RPMI8226 (cell line): Measurements from ENCODE around the gene TAF11L13.
"Not testable (repeated sequence)": the region's sequence is repeated elsewhere in the genome, so short reads cannot be mapped to it uniquely, and the experiment has no call there.

Experiments
- DNase-seq: peaks from one replicate; pipeline ENCODE4 v3.0.0-alpha.2; 2015

TAF11L13 gene

DNA sequence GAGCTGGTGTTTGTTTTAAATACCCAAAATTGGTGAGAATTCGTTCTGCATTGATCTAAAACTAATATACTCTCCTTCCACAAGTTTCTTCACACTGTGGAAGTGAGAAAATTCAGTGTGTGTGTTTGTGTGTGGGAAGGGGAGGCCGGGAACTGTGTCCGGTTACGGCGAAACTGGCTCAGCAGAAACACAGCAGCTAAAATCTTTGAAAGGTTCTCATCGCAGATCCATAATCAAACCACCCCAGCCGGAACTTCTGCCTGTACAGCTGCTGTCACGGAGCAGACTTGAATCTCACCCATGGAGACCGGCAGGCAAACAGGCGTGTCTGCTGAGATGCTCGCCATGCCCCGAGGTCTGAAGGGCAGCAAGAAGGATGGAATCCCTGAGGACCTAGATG lies at the start of gene TAF11L13:
Gene TAF11L13 (plus strand): TSS at position 301 of the 400 bp plus-strand sequence.
- not testable (repeated sequence) for DNase-seq

DNA sequence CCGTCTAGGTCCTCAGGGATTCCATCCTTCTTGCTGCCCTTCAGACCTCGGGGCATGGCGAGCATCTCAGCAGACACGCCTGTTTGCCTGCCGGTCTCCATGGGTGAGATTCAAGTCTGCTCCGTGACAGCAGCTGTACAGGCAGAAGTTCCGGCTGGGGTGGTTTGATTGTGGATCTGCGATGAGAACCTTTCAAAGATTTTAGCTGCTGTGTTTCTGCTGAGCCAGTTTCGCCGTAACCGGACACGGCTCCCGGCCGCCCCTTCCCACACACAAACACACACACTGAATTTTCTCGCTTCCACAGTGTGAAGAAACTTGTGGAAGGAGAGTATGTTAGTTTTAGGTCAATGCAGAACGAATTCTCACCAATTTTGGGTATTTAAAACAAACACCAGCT lies 46.2 kb upstream of the TAF11L13 start, which contains the start of gene TAF11L7:
Gene TAF11L7 (minus strand): TSS at position 101 of the 400 bp plus-strand sequence.
- not testable (repeated sequence) for DNase-seq

DNA sequence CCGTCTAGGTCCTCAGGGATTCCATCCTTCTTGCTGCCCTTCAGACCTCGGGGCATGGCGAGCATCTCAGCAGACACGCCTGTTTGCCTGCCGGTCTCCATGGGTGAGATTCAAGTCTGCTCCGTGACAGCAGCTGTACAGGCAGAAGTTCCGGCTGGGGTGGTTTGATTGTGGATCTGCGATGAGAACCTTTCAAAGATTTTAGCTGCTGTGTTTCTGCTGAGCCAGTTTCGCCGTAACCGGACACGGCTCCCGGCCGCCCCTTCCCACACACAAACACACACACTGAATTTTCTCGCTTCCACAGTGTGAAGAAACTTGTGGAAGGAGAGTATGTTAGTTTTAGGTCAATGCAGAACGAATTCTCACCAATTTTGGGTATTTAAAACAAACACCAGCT lies 41.0 kb upstream of the TAF11L13 start, which contains the start of gene TAF11L8:
Gene TAF11L8 (minus strand): TSS at position 101 of the 400 bp plus-strand sequence.
- DNase-seq = not testable (repeated sequence)

DNA sequence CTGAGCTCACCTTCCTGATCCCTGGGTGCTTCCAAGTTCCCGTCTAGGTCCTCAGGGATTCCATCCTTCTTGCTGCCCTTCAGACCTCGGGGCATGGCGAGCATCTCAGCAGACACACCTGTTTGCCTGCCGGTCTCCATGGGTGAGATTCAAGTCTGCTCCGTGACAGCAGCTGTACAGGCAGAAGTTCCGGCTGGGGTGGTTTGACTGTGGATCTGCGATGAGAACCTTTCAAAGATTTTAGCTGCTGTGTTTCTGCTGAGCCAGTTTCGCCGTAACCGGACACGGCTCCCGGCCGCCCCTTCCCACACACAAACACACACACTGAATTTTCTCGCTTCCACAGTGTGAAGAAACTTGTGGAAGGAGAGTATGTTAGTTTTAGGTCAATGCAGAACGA lies 37.6 kb upstream of the TAF11L13 start, which contains the start of gene TAF11L9:
Gene TAF11L9 (minus strand): TSS at position 140 of the 400 bp plus-strand sequence.
- not testable (repeated sequence) for DNase-seq

DNA sequence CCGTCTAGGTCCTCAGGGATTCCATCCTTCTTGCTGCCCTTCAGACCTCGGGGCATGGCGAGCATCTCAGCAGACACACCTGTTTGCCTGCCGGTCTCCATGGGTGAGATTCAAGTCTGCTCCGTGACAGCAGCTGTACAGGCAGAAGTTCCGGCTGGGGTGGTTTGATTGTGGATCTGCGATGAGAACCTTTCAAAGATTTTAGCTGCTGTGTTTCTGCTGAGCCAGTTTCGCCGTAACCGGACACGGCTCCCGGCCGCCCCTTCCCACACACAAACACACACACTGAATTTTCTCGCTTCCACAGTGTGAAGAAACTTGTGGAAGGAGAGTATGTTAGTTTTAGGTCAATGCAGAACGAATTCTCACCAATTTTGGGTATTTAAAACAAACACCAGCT lies 34.2 kb upstream of the TAF11L13 start, which contains the start of gene TAF11L10:
Gene TAF11L10 (minus strand): TSS at position 101 of the 400 bp plus-strand sequence.
- not testable (repeated sequence) for DNase-seq

DNA sequence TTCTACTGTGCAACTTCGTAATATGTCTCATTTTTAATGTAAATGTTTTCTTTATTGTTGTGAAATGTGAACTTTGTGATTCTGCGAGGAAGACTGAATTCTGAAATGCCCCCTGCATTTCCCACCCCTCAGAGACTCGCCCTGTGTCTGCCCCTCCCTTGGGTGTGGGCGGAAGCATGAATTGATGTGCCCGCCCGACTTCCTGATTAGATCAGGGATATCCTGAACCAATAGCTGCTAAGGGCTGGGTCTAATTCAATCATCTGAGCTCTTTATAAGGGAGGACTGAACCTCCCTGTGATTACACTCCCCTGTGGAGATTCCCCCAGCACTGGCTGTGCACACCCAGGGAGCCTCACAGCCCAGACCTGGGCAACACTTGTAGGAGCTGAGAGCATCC lies 28.0 kb upstream of the TAF11L13 start, which contains the start of gene TAF11L11:
Gene TAF11L11 (plus strand): TSS at position 304 of the 400 bp plus-strand sequence.
- DNase-seq = not testable (repeated sequence)

DNA sequence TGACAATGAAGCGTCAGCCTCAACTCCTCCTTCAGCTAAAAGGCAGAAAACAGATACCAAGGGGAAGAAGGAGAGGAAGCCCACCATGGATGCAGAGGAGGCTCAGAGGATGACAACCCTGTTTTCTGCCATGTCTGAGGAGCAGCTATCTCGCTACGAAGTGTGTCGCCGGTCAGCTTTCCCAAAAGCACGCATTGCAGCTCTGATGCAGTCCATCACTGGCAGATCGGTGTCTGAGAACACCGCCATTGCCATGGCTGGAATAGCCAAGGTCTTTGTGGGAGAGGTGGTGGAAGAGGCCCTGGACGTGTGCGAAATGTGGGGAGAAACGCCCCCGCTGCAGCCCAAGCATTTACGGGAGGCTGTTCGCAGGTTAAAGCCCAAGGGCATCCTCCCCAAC lies 26.9 kb upstream of the TAF11L13 start:
- DNase-seq = no peak

DNA sequence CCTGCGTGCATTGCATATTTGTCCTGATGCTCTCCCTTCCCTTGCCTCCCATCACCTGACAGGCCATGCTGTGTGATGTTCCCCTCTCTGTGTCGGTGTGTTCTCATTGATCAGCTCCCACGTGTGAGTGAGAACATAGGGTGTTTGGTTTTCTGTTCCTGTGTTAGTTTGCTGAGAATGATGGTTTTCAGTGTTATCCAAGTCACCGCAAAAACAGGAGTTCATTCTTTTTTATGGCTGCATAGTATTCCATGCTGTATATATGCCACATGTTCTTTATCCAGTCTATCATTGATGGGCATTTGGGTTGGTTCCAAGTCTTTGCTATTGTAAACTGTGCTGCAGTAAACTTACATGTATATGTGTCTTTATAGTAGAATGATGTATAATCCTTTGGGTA lies 24.4 kb upstream of the TAF11L13 start:
- not testable (repeated sequence) for DNase-seq

DNA sequence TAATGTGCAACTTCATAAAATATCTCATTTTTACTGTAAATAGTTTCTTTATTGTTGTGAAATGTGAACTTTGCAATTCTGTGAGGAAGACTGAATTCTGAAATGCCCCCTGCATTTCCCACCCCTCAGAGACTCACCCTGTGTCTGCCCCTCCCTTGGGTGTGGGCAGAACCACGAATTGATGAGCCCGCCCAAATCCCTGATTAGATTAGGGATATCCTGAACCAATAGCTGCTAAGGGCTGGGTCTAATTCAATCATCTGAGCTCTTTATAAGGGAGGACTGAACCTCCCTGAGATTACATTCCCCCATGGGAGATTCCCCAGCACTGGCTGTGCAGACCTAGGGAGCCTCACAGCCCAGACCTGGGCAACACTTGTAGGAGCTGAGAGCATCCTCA lies 21.8 kb upstream of the TAF11L13 start, which contains the start of gene TAF11L12:
Gene TAF11L12 (plus strand): TSS at position 301 of the 400 bp plus-strand sequence.
- DNase-seq = not testable (repeated sequence)

DNA sequence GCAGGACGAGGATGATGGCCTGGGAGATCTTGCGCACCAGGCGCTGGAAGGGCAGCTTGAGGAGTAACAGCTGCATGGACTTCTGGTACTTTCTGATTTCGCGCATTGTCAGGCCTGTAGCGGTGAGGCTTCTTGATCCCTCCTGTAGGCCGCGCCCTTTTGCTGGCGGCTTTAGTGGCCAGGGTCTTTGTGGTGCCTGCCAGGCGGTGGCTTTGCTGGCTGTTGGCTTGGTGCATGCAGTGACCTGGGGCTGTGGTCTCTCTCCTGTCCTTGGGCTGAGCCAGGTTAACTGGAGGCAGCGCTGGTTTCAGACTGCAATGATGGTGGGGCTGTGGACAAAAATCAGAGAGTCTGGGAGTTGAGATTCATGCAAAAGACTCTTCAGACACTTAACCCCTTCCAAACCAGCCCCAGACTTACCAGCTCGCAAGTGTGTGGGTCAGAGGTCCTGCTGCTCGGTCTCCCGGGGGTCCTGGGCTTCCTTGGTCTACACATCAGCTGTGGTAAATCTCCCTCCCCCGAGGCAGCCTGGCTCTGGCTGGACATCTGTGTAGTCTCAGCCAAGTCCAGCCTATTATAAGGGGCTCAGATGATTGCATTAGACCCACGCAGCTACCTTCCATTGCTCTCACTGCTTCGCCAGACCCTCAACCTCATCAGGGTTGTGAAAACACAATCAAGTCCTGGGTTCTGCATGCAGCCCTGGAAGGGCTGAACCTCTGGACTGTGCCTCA lies 16.8 kb upstream of the TAF11L13 start:
- no peak for DNase-seq

DNA sequence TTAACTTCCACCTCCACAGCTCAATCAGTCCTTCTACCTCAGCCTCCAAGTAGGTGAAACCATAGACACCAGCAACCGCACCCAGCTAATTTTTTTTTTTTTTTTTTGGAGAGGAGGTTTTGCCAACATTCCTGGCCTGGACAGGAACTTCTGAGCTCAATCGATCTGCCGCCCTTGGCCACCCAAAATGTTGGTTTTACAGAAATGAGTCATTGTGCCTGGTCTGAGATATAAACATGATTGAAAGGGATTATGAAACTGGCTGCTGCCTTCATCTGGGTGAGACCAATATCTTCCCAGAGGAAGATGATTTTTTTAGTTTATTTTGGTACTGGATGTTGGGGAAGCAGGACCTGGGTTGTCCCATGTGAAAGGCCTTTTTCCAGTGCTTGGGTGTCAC lies 12.5 kb upstream of the TAF11L13 start:
- DNase-seq = no peak

DNA sequence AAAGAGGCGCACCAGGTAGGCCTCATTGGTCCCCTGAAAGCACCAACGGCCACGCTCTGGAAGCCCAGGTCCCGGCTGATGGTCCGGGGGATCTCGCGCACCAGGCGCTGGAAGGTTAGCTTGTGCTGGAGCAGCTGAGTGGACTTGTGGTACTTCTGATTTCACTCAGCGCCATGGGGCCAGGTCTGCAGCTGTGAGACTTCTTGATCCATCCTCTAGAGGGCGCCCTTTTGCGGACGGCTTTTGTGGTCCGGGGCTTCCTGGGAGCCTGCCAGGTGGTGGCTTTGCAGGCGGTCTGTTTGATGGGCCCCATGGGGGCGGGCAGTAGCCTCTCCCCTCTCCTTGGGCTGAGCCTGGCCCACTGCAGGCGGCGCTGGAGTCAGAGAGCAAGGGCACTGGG lies 11.3 kb upstream of the TAF11L13 start:
- no peak for DNase-seq

DNA sequence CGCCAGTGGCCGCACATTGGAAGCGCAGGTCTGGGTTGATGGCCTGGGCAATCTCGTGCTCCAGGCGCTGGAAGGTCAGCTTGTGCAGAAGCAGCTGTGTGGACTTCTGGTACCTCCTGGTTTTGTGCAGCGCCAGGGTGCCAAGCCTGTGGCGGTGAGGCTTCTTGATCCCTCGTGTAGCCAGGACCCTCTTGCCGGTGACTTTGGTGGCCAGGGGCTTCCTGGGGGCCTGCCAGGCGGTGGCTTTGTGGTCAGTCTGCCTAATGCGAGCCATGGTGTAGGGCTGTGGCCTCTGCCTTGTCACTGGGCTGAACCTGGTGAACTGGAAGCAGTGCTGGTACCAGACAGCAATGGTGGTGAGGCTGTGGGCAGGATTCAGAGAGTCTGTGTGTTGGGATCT lies 6.2 kb upstream of the TAF11L13 start:
- DNase-seq = no peak

DNA sequence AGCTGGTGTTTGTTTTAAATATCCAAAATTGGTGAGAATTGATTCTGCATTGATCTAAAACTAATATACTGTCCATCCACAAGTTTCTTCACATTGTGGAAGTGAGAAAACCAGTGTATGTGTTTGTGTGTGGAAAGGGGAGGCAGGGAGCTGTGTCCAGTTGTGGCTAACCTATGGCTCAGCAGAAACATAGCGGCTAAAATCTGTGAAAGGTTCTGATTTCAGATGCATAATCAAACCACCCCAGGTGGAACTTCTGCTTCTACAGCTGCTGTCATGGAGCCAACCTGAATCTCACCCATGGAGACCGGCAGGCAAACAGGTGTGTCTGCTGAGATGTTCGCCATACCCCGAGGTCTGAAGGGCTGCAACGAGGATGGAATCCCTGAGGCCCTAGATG lies 2.3 kb downstream of the TAF11L13 start, which contains the start of gene TAF11L14:
Gene TAF11L14 (plus strand): TSS at position 301 of the 400 bp plus-strand sequence.
- DNase-seq = no peak

DNA sequence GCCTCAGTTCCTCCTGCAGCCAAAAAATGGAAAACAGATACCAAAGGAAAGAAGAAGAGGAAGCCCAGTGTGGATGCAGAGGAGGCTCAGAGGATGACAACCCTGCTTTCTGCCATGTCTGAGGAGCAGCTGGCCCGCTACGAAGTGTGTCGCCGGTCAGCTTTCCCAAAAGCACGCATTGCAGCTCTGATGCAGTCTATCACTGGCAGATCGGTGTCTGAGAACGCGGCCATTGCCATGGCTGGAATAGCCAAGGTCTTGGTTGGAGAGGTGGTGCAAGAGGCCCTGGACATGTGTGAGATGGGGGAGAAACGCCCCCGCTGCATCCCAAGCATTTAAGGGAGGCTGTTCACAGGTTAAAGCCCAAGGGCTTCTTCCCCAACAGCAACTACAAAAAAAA lies 17.3 kb downstream of the TAF11L13 start:
- DNase-seq = not testable (repeated sequence)

DNA sequence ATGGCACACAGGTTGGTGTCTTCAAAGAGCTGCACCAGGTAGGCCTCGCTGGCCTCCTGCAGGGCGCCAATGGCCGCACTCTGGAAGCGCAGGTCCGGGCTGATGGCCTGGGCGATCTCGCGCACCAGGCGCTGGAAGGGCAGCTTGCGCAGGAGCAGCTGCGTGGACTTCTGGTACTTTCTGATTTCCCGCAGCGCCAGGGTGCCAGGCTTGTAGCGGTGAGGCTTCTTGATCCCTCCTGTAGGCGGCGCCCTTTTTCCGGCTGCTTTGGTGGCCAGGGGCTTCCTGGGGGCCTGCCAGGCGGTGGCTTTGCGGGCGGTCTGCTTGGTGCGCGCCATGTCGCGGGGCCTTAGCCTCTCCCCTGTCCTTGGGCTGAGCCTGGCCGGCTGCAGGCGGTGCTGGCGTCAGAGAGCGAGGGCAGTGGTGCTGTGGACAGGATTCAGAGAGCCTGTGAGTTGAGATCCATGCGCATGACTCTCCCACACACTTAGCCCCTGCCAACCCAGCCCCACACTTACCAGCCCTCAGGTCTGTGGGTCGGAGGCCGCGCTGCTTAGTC lies 23.4 kb downstream of the TAF11L13 start:
- not testable (repeated sequence) for DNase-seq

DNA sequence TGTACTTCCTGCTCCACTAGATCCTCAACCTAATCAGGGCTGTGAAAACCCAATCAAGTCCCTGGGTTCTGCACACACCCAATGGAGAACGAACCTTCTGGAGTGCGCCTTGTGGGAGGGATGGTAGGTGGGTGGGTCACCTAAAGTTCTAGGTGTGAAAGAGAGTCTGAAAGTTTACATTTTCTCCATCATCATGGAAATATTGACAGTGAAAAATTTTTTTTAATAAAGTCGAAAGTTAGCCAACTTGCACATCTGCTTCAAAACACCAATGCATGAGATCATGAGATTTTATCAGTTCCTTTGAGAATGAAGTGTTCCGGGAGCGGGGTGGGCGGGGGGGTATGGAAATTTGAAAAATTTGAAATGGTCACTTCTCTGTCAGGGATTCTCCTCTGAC lies 24.0 kb downstream of the TAF11L13 start:
- DNase-seq = no peak

DNA sequence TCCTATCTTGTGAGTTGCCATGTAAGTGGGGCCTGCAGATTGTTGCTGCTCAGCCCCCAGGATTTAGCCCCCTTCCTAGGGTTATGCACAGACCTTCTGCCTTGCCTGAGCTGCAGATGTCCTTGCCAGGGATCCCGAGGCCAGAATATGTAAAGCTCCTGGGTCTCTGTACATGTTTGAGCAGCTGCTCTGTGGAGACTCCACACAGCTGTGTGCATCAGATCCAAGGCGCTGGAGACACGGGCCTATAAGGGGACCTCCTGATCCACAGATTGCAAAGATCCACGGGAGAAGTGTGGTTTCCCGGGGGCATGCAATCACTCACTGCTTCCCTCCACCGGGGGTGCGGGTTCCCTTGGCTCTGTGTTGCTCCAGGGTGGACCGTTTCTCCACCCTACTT lies 31.3 kb downstream of the TAF11L13 start:
- no peak for DNase-seq

DNA sequence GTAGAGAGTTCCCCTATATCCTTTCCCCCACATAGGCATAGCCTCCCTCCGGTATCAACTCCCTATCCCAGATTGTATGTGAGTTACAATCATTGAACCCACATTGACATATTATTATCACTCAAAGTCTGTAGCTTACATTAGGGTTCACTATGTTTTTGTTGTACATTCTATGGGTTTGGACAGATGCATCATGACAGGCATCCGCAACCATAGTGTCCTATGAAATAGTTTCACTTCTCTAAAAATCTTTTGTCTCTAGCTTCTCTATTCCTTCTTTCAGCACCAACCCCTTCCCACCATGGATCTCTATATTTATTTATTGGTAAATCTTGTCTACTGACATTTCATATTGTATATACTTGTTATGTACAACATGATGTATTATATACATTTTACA lies 33.9 kb downstream of the TAF11L13 start:
- DNase-seq = no peak

DNA sequence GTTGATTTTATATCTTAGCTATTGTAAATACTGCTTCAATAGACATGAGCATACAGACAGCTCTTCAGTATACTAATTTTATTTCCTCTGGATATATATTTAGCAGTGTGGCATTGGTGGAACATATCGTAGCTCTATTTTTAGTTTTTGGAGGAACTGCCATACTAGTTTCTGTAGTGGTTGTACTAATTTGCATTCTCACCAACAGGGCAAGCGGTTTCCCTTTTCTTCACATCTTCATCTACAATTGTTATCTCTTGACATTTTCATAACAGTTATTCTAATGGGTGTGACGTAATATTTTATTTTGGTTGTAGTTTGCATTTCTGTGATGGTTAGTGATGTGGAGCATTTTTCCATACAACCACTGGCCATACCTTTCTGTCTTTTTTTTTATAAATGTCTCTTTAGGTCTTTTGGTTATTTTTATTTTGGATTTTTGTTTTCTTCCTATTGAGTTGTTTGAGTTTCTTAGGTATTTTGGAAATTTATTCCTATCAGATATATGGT lies 34.9 kb downstream of the TAF11L13 start:
- DNase-seq = no peak

DNA sequence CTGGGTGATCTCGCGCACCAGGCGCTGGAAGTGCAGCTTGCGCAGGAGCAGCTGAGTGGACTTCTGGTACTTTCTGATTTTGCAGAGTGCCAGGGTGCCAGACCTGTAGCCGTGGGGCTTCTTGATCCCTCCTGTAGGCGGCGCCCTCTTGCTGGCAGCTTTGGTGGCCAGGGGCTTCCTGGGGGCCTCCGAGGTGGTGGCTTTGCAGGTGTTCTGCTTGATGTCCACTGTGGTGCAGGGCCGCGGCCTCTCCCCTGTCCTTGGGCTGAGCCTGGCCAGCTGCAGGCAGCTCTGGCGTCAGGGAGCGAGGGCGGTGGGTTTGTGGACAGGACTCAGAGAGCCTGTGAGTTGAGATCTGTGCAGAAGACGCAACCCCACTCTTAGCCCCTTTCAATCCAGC lies 38.5 kb downstream of the TAF11L13 start:
- DNase-seq = no peak

DNA sequence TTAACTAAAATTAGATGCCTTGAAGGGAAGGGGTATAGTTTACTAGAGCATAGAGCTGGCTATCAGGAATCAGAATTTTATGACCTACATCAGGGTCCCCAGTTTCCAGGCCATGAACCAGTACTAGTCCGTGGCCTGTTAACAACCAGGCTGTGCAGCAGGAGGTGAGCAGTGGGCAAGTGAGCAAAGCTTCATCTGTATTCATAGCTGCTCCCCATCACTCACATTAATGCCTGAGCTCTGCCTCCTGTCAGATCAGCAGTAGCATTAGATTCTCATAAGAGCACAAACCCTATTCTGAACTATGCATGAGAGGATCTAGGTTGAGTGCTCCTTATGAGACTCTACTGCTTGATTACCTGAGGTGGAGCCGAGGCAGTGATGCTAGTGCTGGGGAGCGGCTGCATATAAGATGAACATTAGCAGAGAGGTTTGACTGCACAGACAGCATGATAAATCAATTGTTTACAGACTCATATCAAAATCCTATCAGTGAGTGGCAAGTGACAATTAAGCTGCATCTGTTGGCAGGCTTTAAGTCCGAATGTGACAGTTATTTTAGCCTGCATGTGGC lies 47.0 kb downstream of the TAF11L13 start:
- DNase-seq = no peak

DNA sequence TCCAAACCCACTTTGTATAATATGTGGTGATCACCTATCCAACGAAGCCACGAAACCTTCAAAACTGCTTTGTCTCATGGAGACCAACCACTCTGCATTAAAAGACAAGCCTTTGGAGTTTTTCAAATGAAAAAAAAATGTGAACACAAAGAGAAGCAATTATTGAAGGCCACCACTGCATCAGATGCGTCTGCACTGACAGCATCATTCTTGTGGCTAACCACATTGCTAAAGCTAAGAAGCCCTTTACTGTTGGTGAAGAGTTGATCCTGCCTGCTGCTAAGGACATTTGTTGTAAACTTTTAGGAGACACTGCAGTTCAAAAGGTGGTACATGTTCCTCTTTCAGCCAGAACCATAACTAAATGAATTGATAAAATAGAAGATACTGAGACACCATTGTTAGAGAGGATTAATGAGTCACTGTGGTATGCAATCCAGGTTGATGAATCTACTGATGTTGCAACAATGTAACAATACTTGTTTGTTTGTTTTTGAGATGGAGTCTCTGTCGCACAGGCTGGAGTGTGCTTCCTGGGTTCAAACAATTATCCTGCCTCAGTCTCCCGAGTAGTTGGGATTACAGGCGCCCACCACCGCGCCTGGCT lies 47.8 kb downstream of the TAF11L13 start:
- no peak for DNase-seq
